GM10847 (cell line): ENCODE results near the gene PPT1.

Experiments
- POLR2A ChIP-seq: IDR thresholded peaks from 2 replicates; pipeline ENCODE4 v1.6.1; 2011; ENCODE audit not compliant: insufficient read length; ENCODE audit errors: extremely low read depth

Gene PPT1

GRCh38 chr1:40102038-40102437 lies 5.0 kb upstream of the PPT1 start:
- TF ChIP-seq POLR2A: no peak

- no peak for TF ChIP-seq POLR2A
Observed at GRCh38 chr1:40096646-40096976, 441 bp downstream of the PPT1 start.

- no peak for TF ChIP-seq POLR2A
Observed at GRCh38 chr1:40095806-40096205, 1.2 kb downstream of the PPT1 start.

- no peak for TF ChIP-seq POLR2A
Observed at GRCh38 chr1:40094466-40095110, 2.5 kb downstream of the PPT1 start.

GRCh38 chr1:40092706-40093639 lies 4.1 kb downstream of the PPT1 start:
- TF ChIP-seq POLR2A: no peak

- no peak for TF ChIP-seq POLR2A
Observed at GRCh38 chr1:40092241-40092640, 4.8 kb downstream of the PPT1 start.

GRCh38 chr1:40090652-40091355 lies 6.2 kb downstream of the PPT1 start:
- no peak for TF ChIP-seq POLR2A

GRCh38 chr1:40081871-40082270 lies 15.2 kb downstream of the PPT1 start:
- TF ChIP-seq POLR2A: no peak

GRCh38 chr1:40079774-40080400 lies 17.2 kb downstream of the PPT1 start:
- TF ChIP-seq POLR2A: no peak

GRCh38 chr1:40078512-40079333 lies 18.3 kb downstream of the PPT1 start:
- TF ChIP-seq POLR2A: no peak

- TF ChIP-seq POLR2A: no peak
Observed at GRCh38 chr1:40076895-40077312, 20.1 kb downstream of the PPT1 start.

- no peak for TF ChIP-seq POLR2A
Observed at GRCh38 chr1:40075266-40075665, 21.8 kb downstream of the PPT1 start.

GRCh38 chr1:40073062-40073461 lies 24.0 kb downstream of the PPT1 start:
- TF ChIP-seq POLR2A: no peak

- no peak for TF ChIP-seq POLR2A
Observed at GRCh38 chr1:40072142-40072541, 24.9 kb downstream of the PPT1 start.

GRCh38 chr1:40067851-40068250 lies 29.2 kb downstream of the PPT1 start:
- TF ChIP-seq POLR2A: no peak
